ENCODE data around the gene CTAGE1.
"Not testable (repeated sequence)": the region's sequence is repeated elsewhere in the genome, so short reads cannot be mapped to it uniquely, and the experiment has no call there.

The CTAGE1 gene

DNA sequence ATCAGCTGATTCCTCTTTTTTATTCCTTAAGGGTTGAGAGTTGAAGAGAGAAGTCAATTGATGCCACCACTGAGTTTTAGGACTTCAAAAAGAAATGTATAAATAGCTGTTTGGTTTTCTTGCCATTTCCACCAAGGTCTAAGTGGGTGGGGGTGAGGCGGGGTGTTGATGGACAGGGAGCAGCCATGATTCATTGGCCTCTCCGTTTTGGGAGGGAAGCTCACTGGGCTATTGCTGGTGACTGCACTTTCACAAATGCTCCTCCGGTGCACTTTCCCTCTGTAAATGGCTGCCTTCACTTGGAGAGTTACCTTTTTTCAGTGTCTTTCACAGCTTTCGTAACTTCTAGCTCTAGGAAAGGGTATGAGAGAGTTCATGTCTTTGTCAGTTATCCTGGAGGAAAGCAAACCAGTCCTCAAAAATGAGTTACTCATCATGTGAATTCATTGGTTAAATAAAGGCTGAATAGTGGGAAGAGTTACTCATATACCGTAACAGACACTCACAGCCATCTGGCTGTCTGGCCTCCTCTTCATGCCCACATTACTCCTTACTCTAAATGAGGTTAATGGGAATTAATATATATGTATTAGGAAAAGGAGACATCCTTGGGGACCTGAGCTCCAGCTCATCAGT, 17.4 kb upstream of the CTAGE1 start:
- FAIRE-seq = no peak

DNA sequence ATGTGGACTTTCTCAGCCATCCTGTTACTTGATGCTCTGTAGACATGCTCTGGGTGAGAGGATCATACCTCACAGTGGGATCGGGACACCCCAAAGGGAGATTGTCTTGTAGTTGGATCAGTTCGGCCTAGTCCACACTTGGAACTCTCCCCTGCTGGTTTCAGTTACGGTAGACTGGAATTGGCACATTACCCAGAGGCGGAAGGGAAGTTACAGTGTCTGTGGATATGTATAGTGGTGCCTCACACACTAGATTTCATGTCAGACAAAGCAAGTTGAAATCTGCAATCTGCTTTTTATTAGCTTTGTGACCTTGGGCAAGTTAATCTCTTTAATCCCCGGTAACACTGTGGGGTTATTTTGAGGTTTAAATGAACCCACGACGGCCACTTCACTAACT, 16.2 kb upstream of the CTAGE1 start:
- FAIRE-seq = no peak

DNA sequence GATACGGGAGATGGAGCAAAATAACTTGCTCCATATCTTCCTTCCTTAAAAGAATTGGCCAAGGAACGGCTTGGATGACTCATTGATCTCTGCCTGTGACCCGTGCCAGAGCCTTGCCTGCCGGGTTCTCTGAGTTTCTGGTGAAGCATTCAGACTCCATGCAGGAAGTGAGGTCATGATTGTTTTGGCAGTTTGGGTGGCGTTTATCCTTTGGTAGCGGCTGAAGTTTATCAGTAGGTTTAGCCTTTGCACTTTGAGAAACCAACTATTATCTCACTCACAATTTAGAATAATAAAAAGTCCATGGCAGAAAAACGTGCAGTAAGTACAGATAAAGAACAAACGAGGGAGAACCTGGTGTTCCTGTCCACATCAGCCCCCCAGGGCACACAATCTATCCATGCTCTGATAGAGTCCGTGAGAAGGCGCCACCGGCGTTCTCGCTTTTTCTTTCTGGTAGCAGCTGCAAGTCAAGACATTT, 15.0 kb upstream of the CTAGE1 start:
- no peak for FAIRE-seq

DNA sequence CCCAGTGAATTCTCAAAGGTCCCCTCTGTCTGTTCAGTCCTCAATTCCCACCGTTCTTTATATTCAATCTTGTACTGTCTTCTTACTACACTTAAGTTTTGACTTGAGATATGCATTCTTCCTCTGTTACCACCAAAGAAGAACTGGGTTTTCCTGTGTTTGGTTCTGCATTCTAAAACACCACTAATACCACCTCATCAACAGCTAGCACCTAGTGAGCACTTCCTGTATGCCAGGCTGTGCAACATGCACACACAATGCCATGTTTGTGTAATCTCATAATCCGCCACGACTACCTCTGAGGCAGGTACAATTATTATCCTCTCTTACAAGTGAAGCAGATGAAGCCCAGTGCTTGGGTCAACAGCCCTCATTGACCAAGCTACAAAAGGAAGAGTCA, 11.8 kb upstream of the CTAGE1 start:
- no peak for FAIRE-seq

DNA sequence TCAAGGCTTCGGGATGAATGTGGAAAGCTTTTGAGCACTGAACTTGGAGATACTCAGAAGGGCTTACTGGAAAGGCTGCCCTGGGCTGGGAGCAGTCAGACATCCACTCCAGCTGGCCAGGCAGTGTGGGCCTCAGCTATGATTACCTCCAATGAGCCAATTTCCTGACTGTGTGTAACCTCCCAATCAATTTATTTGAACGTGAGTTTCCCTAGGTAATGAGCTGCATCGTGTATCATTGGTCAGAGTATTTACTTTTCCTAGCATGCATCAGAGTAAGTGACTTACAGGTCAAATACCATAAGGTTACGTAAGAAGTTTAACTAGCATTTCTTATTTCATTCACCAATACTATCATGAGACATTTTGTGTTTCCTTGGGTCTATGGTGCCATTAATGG, 11.0 kb upstream of the CTAGE1 start:
- FAIRE-seq = no peak

DNA sequence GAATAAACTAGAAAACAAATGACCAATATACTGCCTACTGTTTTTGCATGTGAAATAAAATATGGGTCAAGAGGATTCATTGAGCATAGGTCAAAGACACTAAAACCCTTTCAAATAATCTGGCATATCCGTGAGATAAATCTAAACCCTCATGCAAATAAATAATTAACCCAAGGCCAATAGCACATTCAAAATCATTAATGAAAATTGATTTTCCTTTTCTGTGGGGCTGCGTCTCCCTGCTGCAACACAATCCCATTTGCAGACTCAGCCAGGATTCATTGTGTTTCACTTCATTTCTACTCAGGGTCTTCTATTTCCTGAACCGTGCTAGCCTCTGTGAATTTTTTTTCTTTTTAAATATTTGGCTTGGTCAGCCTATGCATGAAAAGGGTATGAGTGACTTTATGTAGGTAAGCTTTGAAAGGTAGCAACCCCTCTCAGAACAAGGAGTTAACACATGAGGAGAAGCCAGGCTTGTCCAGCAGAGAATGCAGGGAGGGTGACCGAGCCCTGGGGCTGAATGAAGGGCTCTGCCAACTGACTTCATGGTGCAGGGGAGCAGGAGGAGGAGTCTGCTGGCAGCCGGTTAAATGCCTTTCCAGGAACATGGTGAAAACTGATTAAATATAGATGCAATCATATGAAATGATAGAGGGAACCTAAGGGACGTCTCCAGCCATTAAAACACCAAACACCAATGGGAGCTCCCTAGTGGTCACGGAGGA, 10.3 kb upstream of the CTAGE1 start:
- no peak for FAIRE-seq

DNA sequence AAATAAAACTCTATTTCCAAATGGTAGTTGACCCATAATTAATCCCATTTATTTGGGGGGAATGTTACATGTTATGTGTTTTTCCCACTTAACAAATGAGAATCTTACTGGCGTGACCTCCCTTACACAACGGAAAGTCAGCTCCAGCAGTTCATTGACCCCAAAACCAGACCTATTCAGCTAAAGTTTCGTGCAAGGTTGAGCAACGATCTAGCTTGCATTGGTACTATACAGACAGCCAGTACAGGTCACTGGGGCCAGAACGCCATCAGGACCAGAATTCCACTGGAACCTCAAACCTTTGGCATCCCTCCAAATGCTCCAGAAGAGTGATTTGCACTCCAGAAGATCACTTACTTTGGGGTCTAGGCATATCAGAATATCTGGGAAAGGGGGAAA, 6.8 kb upstream of the CTAGE1 start:
- no peak for FAIRE-seq

DNA sequence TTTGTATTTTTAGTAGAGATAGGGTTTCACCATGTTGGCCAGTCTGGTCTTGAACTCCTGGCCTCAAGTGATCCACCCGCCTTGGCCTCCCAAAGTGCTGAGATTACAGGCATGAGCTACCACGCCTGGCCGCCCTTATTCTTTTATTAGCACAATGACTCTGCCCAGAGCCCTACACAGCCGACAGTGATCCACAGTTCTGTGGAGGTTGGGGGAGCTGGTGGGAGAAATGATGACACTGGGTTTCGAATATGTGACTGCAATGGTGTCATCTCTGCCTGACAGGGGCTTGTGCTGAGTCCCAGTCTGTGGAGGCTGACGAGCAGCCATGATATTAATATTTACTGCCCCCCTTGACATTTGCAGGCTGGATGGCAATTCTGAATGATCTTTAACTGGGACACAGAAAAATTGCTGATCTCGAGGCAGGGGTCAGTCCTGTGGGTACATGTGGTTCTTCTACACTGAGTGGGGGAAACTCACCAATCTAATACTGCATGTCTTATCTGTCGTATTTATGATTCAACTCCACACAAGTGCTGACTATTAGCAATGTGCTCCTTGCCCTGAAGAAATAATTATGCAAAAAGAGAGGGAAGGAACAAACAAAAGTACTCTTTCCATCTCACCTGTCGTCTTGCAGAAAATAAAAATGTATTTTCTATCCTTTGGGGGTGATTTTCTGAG, 6.3 kb upstream of the CTAGE1 start:
- no peak for FAIRE-seq

DNA sequence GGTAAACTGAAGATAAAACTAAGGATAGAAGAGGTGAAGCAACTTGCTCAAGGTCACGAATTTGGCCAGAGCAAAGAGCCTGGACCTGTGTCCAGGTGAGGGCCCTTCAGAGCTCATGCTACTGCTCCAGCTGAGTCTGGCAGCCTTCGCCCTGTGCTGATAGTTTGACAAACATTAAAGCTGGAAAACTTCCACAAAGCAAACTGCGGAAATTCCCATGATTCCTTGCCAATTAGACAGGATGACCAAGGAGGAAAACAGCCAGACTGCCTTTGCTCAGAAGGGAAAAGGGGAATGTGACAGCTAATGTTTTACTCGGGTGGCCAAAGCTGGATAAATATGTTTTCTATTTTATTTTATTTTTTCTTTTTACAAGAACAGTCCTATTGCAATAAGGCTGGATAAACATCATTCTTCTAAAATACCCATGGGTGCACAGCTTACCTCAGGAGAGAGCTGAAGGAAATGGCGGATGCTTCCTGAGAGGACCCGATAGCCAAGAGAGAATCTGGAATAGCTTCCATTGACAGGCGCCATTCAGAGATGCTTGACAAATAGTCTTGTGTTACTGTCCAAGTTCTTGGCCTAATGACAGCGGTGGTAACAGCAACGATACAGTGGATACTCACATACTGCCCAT, 5.3 kb upstream of the CTAGE1 start:
- no peak for FAIRE-seq

DNA sequence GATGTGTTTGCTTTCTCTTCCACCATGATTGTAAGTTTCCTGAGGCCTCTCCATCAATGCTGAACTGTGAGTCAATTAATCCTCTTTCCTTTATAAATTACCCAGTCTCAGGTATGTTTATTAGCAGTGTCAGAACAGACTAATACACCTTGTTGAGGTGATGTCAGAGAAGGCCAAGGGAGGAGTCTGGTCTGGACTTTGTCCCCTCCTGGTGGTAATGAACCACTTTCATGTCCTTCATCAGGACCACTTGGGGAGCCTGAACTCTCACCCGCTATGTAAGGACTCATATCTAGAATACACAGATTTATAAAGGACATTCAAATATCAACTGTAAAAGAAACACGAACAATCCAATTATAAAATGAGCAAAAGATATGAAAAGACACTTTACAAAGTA, 2.9 kb upstream of the CTAGE1 start:
- no peak for FAIRE-seq

DNA sequence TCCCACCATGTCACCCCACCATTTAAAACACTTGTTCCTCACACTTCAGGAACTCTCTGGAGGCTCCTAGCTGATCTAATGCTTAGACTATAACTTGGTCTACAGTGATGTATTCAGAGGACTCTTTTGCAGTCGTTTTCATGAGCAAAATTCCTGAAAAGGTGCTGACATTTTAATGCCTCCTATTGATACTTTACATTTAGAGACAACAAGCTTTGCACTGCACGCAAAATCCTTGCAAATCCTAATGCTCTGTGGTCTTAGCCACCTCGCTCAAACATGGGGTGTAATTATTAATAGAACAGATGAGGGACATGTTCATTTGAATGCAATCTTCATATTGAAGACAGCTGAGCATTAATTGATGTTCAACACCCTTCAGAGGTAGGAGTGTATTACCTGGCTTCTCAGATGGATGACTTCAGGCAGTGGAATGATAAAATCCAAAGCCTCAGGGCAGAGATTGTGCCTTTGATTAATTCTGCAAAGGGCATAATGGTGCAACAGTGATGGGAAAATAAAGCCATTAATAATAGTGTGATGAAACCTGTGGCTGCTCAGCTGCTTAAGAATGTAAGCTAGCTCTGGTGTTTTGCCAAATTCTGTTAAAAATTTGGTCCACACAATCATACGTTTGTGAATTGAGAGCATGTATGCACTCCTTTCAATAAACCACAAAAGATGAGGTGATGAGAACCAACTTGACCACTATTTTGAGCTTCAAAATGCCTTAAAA, 5.4 kb downstream of the CTAGE1 start:
- FAIRE-seq = no peak

DNA sequence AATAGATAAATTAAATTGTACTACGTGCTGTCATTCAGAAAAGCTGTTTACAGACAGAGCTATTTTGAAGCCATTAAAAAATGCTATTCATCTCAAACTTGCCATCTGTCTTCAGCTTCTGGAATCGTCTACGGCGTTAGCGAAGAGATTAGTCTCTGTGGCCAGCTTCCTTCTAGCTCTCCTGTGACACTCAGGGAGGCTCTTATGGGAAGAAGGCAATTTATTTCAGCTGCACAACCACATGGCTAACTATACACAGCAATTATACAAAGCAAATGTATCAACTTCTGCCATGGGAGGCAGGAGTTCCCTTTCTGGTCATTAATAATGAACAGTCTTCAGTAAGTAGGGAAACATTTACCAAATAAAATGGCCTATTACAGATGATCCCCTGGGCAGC, 6.3 kb downstream of the CTAGE1 start:
- no peak for FAIRE-seq

DNA sequence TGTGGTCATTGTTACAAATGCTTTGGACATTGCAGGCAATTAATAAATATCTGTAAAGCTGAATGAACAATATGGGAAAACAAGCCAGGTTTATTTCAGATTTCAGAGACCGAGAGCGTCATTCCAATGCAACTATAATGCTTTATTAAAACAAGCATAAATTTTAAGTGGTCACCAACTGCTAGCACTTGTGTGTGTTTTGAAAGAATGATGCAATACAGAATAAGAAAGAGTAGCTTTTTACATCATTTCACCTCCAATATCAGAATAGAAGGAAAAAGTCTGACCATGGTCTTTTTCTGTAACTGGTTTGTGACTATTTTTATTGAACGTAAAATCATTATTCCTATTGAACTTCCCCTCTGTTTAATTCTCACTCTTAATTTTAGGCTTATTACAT, 7.6 kb downstream of the CTAGE1 start:
- FAIRE-seq = no peak

DNA sequence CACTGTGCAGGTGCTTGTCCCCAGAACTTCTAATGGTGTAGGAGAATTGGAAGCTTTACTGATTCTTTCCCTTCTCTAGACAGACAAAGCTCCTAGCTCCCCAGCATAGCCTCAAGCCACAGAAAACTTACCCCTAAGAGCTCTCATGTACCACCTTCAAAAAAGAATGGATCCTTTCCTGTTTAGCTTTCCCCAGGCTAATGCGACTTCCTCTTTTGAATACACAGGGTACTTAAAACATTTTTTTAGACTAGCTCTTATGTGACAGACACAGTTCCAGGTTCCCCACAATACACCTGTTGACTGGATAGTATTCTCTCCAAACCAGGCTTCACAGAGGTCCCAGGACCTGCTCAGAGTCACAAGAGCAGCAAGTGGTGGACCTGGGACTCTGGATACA, 8.3 kb downstream of the CTAGE1 start:
- no peak for FAIRE-seq

DNA sequence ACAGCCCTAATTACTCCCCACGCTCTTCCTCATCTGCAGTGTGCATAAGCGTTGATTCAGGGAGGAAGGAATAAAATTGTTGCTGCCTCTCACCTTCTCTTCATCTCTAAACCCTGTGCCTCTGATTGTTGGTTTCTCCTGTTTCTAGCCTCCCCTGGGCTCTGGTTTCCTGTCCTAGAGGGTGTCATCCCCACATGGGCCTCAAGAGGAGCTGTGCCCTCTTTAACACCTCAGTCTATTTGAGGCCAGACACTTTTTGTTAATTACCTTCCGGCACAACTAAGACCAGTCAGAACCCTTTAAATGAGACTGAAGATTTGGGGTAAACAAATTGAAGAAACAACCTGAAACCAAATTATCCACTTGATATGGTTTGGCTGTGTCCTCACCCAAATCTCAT, 9.7 kb downstream of the CTAGE1 start:
- FAIRE-seq = no peak

DNA sequence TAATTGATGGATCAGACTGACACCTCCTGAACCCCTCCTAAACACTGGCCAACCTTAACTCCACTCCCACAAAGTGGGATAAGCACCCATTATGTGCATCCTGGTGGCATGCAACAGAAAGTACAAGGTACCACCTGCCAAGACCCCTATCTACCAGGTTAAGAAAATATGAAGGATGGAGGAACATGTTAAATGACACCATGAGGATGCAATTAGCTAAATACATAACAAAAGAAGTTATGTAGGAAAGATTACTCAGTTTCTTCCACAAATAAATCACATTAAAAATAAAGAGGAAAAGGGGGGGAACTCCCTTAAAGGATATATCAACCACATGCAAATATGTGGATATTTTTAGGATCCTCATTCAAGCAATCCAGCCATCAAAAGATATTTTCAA, 12.6 kb downstream of the CTAGE1 start:
- FAIRE-seq = no peak

DNA sequence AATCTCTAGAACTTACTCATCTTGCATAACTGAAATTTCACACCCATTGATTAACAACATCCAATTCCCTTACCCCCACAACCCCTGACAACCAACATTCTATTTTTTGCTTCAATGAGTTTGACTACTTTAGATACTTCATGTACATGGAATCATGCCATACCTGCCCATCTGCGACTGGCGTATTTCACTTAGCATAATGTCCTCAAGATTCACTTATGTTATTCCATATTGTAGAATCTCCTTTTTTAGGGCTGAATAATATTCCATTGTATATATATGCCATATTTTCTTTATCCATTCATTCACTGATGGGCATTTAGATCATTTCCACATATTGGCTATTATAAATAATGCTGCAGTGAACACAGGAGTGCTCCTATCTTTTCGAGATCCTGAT, 13.8 kb downstream of the CTAGE1 start:
- FAIRE-seq = no peak

DNA sequence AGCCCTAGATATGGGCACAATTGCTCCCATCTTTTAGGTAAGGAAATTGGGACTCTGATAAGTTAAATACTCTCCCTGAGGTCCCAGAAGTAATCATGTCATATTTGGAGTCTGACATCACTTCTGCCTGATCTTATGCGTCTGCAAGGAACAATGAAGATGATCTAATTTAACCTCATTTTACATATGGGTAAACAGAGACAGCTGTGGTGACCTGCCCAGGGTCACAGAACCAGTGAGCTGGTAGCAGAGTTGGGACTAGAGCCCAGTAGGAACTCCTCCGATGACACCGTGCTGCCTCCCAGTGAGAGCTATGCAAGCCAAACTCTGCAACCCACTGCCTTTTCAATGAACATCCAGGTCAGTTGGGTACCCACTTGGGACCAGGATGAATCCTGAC, 17.8 kb downstream of the CTAGE1 start:
- FAIRE-seq = no peak

DNA sequence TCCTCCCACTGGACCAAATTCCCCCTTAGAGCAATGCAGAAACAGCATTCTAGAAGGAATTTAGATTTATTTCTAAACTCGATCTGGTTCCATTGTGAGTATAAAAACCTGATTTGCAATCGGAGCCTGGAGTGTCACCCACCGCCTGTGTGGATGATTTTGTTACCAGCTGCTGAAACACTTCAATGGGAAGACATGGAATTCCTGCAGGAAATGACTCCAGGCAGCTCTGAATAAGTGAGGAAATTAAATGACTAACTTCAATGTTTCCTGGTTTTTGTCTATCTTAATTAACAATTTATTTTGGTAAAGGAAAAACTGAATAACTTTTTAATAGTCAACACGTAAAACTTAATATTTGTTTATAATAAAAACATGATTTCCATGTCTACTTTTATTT, 19.3 kb downstream of the CTAGE1 start:
- no peak for FAIRE-seq

DNA sequence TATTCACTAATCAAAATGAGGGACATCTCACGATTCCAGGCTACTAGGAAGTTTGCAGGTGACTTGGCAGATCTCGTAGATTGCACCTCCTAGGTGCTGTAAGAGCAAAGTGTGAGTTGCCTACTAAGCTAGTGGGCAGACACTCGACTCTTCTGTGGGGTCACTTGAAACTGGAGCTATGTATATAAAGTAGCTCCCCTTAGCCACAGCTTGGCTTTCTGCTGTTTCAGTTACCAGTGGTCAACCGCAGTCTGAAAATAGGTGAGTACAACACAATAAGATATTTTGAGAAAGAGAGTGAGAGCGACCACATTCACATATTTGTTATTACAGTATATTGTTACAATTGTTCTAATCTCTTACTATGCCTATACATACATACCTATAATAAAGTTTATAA, 23.3 kb downstream of the CTAGE1 start:
- FAIRE-seq = no peak

DNA sequence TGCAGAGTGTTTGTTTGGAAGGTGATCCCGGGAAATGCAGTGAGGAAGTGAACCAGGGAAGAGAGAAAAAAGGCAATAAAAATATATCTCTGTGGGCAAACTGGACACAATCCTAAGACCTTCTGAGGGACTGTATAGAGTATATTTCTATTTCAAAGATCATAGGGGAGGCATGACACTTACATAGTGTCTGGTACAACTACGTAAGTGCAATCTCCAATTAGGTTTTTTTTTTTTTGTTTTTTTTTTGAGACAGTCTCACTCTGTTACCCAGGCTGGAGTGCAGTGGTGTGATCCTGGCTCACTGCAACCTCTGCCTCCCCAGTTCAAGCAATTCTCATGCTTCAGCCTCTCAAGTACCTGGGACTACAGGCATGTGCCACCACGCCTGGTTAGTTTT, 24.6 kb downstream of the CTAGE1 start:
- FAIRE-seq = not testable (repeated sequence)

DNA sequence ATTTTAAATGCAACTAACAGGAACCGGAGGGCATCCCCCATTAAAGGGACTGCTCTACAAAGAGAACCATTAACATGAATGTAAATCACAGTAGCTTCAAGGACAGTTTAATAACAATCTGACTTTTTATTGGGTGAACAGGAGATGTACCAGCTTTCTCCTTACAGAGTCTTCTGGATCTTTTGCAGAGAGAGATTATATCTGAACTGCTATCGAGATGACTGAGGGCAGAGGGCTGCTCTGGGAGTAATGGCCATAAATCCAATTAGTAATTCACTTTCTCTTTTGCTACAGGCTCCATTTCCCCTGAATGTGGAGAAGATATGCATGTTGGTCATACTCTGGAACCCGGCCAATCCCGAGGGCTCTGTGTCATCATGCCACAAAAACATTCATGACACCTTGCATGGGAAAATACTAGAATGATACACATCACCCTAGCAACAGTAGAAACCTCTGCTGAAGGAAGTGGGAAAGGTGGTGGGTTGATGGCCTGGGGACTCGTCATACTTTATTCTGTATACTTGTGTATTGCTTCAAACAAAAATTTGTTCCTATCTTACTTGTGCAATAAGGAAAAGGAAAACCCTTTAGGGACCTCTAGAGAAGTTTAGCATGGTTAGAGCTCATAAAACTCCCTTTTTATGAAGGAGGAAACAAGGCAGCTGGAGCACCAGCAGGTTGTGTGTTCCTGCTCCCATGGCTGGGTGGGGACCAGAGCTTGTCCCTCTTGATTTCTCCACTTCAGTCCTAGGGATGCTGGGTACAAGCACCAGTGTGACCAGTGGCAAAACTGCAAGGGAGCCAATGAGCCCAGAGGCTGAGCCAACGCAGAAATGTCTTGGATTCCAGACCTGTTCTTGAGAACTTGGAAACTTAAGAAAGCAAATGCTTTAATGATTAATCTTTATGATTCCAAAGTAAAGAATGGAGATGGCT, 26.0 kb downstream of the CTAGE1 start:
- no peak for FAIRE-seq

Measured in colon (tissue), 2 donors.